GM19455 (cell line): ENCODE measurements around the gene ESRRA.
"Not testable (repeated sequence)": the region's sequence is repeated elsewhere in the genome, so short reads cannot be mapped to it uniquely, and the experiment has no call there.

Source experiments
- ATAC-seq: cut with Tn5 transposase; IDR thresholded peaks from one replicate; pipeline ENCODE4 v1.9.1; 2021; ENCODE audit not compliant: unreplicated experiment

Gene ESRRA

GRCh38 chr11:64307795-64308194 is 2.5 kb downstream of the ESRRA start:
- not testable (repeated sequence) for ATAC-seq

- ATAC-seq: no peak
Measured at GRCh38 chr11:64312947-64313346, 7.6 kb downstream of the ESRRA start.

GRCh38 chr11:64313491-64314145 is 8.3 kb downstream of the ESRRA start:
- no peak for ATAC-seq

- no peak for ATAC-seq
Measured at GRCh38 chr11:64314146-64314804, 9.0 kb downstream of the ESRRA start.

GRCh38 chr11:64314805-64315561 is 9.7 kb downstream of the ESRRA start:
- ATAC-seq: no peak

GRCh38 chr11:64315667-64316526 is 10.6 kb downstream of the ESRRA start:
- ATAC-seq: not testable (repeated sequence)

- ATAC-seq: no peak
Measured at GRCh38 chr11:64316672-64317324, 11.5 kb downstream of the ESRRA start.

- peak; percentile 64 for ATAC-seq
Measured at GRCh38 chr11:64317325-64317960, 12.1 kb downstream of the ESRRA start, which contains the start of gene TRMT112. Gene TRMT112, minus strand, starts transcription at chr11:64317559. Its CDS starts 33 bp downstream, at chr11:64317526.

- ATAC-seq: peak; percentile 60
Measured at GRCh38 chr11:64317961-64318765, 12.8 kb downstream of the ESRRA start, which contains the start of gene PRDX5. Gene PRDX5, plus strand, starts transcription at chr11:64318121. Its CDS starts 95 bp downstream, at chr11:64318216.

- no peak for ATAC-seq
Measured at GRCh38 chr11:64318766-64319761, 13.7 kb downstream of the ESRRA start.

GRCh38 chr11:64320556-64320955 is 15.2 kb downstream of the ESRRA start:
- ATAC-seq: no peak

GRCh38 chr11:64321026-64321425 is 15.7 kb downstream of the ESRRA start:
- ATAC-seq: no peak

- no peak for ATAC-seq
Measured at GRCh38 chr11:64321533-64321932, 16.2 kb downstream of the ESRRA start.

- ATAC-seq: no peak
Measured at GRCh38 chr11:64322925-64323260, 17.6 kb downstream of the ESRRA start.

- no peak for ATAC-seq
Measured at GRCh38 chr11:64323373-64323772, 18.0 kb downstream of the ESRRA start.

- ATAC-seq: not testable (repeated sequence)
Measured at GRCh38 chr11:64323984-64324383, 18.7 kb downstream of the ESRRA start.

GRCh38 chr11:64324692-64325469 is 19.6 kb downstream of the ESRRA start:
- no peak for ATAC-seq
